SHP77 (cell line): ENCODE results near the gene HTR3A.
"Not testable (repeated sequence)": the region's sequence is repeated elsewhere in the genome, so short reads cannot be mapped to it uniquely, and the experiment has no call there.

Experiments
- DNase-seq, 2 experiments: peaks; one replicate each; lab custom pipeline; 2025; lab: John Stamatoyannopoulos, UW

HTR3A gene

DNA sequence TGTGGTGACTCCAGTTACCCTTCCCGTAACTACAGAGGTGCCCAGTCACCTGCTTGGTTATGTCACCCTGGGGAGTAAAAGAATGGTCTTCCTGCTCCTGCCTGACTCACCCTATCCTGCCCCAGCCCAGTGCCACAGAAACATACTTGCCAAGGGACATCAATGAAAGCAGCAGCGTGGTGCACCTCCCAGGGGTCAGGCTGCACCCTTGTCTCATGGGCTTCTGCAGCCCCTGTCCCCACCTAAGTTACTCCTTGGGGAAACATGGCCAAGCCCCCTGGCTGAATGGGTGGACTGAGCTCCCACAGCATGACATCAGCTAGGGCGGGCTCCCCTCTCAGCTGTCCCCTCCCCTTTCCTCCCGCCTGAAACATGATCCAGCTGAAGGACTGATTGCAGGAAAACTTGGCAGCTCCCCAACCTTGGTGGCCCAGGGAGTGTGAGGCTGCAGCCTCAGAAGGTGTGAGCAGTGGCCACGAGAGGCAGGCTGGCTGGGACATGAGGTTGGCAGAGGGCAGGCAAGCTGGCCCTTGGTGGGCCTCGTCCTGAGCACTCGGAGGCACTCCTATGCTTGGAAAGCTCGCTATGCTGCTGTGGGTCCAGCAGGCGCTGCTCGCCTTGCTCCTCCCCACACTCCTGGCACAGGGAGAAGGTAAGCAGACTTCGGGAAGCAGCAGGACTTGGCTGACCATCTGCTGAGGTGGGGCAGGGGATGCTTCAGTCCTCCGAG is at the start of gene HTR3A:
TSS of gene HTR3A (plus strand) at position 368 of the 730 bp plus-strand sequence. CDS start at position 586, 218 bp downstream.
- DNase-seq = peak; percentile 43 to 66

GRCh38 chr11:113926273-113927197 is 48.4 kb upstream of the HTR3A start:
- no peak for DNase-seq

DNA sequence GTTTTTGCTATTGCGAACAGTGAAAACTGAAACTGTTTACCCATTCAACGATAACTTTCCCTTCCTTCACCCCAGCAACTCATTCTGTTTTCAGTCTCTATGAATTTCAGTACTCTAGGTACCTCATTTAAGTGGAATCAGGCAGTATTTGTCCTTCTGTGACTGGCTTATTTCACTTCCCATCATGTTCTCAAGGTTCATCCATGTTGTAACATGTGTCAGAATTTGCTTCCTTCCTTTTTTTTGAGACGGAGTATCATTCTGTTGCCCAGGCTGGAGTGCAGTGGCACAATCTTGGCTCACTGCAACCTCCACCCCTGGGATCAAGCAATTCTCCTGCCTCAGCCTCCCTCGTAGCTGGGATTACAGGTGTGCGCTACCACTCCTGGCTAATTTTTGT is 46.6 kb upstream of the HTR3A start:
- DNase-seq = no peak

DNA sequence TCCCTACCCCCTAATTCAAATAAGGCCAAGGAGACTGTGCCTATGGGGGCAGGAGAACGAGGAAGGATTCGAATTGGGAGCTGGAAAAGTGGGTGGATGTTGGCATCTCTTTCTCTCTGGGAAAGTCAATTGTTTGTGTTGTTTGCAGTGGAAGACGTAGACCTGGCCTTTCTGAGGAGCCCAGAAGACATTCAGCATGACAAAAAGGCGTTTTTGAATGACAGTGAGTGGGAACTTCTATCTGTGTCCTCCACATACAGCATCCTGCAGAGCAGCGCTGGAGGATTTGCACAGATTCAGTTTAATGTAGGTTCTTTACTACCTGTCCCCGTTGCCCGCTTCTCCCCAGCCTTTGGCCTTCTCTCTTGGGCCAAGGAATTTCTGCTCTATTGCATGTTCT is 42.1 kb upstream of the HTR3A start:
- no peak for DNase-seq

- not testable (repeated sequence) for DNase-seq
Observed at GRCh38 chr11:113934193-113934592, 40.7 kb upstream of the HTR3A start.

GRCh38 chr11:113934761-113935160 is 40.1 kb upstream of the HTR3A start:
- DNase-seq = no peak

DNA sequence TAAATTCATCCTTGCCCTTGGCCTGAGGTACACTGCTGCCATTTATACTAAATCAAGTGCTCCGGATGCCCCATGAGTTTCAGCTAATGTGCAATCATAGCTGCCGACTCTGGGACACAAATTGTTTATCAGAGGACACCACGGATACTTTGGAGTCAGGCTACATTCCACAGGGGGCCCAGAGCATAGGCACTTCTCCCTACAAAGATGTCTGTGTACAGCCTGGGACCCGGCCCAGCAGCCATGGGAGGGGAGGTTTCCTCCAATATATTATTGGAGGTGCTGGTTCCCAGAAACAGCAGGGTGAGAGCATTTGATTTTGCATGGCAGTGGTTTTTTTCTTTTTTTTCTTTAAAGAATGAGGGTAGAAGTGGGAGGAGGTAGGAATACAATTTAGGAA is 39.0 kb upstream of the HTR3A start:
- DNase-seq = no peak

GRCh38 chr11:113937918-113938317 is 37.0 kb upstream of the HTR3A start:
- DNase-seq = no peak

DNA sequence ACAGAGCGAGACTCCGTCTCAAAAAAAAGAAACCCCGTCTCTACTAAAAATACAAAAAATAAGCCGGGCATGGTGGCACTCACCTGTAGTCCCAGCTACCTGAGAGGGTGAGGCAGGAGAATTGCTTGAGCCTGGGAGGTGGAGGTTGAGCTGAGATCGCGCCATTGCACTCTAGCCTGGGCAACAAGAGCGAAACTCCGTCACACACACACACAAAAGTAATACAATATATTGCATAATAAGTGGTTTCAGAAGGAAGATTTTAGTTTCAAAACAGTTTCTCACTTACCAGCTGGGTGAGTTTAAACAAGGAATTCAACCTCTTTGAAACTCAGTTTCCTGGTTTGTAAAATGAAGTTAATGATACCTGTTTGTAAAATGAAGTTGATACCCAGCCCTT is 32.7 kb upstream of the HTR3A start:
- DNase-seq = no peak

- DNase-seq = not testable (repeated sequence)
Observed at GRCh38 chr11:113946162-113946561, 28.7 kb upstream of the HTR3A start.

DNA sequence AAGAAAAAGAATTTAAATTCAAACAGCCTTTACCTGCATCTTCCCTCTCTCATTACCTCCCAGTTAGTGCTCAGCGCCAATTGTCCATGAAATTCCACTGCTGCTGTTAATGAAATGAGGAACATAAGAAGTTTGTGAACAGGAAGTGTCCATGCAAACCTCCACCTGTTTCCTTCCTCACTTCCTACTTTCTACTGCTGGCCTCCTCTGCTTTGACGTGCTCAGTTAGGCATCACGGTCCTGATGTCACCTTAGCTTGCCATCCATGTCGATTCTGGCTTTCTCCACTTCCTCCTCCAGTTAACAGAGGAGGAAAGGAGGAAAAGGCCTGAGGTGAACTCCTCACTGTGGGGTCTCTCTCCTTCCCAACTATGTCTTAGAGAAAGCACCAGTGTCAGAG is 26.9 kb upstream of the HTR3A start:
- DNase-seq = no peak

DNA sequence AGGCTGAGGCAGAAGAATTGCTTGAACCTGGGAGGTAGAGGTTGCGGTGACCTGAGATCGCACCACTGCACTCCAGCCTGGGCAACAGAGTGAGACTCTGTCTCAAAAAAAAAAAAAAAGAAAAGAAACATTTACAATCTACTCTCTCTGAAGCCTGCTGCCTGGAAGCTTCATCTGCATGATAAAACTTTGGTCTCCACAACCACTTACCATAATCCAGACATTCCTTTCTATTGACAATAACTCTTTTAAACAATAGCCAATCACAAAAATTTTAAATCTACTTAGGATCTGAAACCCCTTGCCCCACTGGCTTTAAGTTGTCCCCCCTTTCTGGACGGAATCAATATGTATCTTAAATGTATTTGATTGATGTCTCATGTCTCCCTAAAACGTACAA is 25.0 kb upstream of the HTR3A start:
- DNase-seq = no peak

- no peak for DNase-seq
Observed at GRCh38 chr11:113951537-113951936, 23.4 kb upstream of the HTR3A start.

- DNase-seq = no peak
Observed at GRCh38 chr11:113952070-113952469, 22.8 kb upstream of the HTR3A start.

DNA sequence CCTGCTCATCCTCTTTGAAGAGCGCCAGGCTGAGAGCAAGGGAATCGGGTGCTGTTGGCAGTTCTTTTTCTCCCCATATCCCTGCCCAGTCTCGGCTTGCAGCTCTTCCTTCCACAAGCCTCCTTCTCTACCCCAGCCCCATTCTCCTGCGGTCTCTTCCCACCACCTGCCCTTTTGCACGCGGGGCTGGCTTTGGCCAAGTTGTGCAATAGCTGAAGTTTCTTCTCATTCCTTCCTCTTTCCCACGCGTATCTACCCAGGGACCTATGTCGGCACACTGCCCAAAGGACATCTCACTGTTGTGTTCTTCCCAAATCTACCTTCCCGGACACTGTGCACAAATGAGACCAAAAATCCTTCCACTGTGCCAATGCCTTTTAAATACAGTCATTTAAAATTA is 22.3 kb upstream of the HTR3A start:
- DNase-seq = no peak

DNA sequence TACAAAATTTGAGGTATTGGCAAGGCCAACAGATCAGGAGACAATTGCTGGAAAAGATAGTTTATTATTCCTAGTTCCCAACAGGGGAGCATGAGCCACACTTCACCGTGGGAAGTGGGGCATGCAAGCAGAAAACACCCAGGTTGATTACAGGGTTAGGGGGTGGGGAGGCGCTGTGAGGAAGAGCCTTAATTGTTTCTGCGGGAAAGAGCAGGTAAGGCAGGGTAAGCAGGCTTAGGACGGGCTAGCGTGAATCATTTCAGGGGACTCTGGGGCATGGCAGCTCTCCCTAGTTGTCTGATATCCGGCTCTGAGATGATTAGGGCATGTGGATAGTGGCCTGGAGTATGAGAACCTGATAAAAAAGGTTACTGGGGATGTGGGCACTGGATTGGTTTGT is 20.7 kb upstream of the HTR3A start:
- DNase-seq = no peak

GRCh38 chr11:113956986-113957385 is 17.9 kb upstream of the HTR3A start:
- no peak for DNase-seq

DNA sequence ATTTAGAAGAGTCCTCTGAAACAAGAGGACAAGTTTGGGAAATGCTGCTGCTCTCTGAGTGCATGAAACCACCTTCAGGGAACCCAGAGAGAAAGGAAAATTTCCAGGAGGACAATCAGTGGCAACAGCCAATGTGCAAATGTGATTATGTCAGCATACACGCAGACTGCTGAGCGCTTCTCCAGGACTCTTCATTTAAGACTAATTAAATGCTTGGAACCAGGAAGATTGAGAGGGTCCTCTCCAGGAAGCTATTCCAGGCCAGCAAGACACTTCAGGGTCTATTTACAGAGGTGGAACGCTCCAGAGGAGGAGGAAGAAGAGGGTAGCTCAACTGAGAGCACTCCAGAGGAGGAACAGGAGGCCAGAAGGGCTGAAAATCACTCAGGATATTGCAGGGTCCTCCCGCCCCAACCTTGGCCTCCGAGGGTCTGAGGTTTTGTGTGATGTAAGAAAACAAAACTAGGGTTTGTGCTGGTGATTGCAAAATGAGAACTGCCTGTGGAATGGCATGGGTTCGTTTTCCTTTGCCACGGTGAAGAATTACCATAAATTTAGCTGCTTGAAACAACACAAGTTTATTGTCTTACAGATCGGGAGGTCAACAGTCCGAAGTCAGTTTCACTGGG is 14.1 kb upstream of the HTR3A start:
- DNase-seq = no peak

GRCh38 chr11:113967361-113967760 is 7.5 kb upstream of the HTR3A start:
- DNase-seq = no peak

DNA sequence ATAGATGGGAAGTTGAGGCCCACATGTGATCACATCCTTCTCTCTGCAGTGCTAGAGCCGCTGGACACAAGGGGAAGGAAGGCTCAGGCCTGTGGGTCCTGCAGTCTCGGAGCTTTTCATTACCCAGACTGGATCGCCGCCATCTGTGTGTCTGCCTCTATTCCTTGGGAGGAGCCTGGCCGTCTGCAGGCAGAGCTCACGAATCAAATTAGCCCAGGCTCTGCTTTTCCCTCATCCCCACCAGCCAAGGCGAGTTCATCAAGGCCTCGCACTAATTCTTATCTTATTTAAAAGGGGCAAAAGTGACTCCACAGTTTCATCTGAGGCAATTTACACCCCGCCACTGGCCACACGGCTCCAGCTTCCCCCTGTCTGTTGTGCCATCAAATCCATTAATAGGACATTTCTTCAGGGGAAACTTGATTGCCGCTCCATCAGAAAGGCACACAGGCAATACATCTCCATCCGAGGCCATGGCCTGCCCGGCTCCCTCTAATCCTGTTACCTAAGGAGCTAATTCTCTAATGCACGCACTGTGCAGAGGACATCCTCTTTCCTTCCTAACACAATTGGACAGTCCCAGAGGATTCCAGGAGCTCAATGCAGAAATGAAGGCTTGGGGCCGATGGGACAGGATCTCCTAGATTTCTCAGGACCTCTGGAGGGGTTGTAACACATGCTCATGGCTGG is 3.3 kb upstream of the HTR3A start:
- DNase-seq = no peak

DNA sequence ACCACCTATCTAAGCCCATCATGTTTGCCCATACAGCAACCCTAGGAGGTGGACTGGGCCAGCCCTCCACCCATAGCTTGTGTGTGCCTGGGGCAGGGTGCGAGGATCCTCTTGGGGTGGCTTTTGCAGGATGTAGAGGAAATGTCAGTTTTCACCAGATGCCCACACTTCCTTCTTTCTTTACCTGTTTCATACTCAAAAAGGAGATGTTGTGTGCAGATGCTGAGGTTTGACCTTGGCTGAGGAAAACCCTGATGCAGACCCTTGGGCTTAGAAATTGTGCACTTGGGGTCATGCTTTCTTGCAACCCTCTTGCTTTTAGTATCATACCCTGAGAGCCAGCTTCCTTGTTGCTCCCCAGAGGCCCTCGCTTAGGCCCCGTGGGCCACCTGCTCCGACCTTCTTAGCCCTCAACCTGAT is 2.2 kb downstream of the HTR3A start:
- DNase-seq = no peak

DNA sequence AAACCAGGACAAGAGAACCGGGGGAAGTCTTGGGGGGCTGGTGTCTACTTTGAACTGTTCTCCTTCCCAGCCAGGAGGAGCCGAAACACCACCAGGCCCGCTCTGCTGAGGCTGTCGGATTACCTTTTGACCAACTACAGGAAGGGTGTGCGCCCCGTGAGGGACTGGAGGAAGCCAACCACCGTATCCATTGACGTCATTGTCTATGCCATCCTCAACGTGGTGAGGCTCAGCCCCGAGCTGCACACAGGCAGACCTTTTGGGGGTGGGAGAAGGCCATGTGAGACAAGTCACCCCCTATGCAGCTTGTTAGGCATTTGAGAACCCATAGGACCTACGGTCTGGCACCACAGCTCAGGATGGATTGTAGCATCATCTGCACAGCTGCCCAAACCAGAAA is 2.8 kb downstream of the HTR3A start:
- DNase-seq = no peak
